Large intestine (tissue), 1 donor: ENCODE measurements around the gene MB21D2. TPM values are rescaled to one million over a fixed set of nuclear protein-coding genes. Genes with fewer than 3 reads are reported as not detected.

Experiments
- polyA plus RNA-seq: library from polyadenylated mRNA; unstranded; fragments of 120-200 nt; gene quantifications from one replicate; pipeline ENCODE4 v1.2.1, GENCODE V29; 2013

Gene MB21D2
- polyA plus RNA-seq, 1 donor, result 18.3 TPM

Other genes starting within 250 kb of the MB21D2 start
- 2.1 TPM for gene FGF12, start 190.3 kb downstream of the MB21D2 start, polyA plus RNA-seq